GM12872 (cell line): ENCODE measurements around the gene SHC2.

Experiments used
- TF ChIP-seq, protein P1 (sequence below): IDR thresholded peaks from 3 replicates; pipeline ENCODE4 v1.5.1; 2011; ENCODE audit warnings: low read depth, mild to moderate bottlenecking, low read length, moderate library complexity; ENCODE audit not compliant: insufficient read depth

The SHC2 gene

DNA sequence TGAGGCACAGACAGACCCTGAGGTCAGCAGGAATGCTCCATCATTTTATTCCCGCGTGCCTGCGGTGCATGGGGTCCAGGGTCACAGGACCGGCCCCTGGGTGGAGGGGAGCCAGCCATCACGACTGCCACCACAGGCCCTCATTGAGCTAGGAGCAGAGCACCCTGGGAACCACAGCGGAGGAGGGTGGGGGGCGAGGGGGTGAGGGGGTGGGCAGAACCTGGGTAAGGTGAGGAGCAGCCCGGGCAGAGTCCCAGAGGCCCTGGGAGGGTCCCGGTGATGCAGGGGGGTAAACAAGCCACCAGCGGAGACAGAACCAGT is 34.2 kb upstream of the SHC2 start:
- TF ChIP-seq, protein P1, sequence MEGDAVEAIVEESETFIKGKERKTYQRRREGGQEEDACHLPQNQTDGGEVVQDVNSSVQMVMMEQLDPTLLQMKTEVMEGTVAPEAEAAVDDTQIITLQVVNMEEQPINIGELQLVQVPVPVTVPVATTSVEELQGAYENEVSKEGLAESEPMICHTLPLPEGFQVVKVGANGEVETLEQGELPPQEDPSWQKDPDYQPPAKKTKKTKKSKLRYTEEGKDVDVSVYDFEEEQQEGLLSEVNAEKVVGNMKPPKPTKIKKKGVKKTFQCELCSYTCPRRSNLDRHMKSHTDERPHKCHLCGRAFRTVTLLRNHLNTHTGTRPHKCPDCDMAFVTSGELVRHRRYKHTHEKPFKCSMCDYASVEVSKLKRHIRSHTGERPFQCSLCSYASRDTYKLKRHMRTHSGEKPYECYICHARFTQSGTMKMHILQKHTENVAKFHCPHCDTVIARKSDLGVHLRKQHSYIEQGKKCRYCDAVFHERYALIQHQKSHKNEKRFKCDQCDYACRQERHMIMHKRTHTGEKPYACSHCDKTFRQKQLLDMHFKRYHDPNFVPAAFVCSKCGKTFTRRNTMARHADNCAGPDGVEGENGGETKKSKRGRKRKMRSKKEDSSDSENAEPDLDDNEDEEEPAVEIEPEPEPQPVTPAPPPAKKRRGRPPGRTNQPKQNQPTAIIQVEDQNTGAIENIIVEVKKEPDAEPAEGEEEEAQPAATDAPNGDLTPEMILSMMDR = no peak

DNA sequence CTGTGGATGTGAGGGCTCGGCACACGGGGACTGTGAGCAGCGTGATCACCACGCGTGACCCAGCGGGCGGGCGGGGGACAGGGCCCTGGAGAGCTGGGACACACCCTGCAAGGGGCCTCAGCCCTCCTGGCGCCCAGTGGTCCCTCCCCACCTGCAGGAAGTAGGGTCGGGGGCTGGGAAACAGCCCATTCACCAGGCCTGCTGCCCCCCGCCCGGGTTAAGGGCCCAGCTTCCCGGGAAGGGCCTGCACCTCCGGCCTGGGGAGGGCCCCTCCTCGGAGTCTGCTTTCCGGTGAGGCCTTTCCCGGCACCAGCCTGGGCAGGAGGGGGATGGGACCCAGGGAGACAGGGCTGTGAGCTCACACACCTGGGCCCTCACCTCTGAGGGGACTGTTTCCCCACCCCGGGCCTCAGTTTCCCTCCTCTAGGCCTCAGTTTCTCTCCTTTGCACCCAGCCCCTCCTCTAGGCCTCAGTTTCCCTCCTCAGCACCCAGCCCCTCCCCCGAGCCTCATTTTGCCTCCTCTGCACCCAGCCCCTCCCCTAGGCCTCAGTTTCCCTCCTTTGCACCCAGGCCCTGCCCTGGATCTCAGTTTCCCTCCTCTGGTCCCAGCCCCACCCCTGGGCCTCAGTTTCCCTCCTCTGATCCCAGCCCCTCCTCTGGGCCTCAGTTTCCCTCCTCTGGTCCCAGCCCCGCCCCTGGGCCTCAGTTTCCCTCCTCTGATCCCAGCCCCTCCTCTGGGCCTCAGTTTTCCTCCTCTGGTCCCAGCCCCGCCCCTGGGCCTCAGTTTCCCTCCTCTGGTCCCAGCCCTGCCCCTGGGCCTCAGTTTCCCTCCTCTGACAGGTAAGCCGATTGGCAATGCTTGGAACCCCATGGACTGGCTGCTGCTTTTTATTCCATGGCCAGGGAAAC is 33.6 kb upstream of the SHC2 start:
- TF ChIP-seq, protein P1 = no peak

DNA sequence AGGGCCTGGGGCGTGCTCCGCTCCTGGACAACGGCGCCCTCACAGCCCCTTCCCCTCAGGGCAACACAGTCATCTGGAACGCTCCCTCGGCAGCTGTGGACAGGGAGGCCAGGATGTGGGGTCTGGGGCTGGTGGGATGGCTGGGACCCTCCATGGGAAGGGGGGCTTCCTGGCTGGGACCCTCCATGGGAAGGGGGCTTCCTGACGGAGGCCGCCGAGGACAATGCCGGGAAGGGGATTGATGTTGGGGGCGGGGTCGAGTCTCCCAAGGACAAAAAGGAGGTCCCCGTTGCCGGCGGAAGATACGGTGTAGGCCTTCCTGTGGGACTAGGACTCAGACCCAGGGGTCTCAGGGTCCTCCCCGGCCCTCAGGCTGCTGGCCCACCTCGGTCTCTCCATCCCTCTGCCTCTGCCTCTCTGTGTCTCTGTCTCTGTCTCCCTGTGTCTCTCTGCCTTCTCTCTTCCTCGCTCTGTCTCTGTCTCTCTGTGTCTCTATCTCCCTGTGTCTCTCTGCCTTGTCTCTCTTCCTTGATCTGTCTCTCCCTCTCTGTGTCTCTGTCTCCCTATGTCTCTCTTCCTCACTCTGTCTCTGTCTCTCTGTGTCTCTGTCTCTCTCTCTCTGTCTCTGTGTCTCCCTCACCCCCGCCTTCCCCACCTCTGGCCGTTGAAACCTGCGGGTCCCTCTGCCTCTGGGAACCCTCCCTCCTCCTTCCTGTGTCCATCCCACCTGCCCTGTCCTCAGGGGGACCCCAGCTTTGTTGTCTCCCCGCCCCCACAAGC is 32.7 kb upstream of the SHC2 start:
- TF ChIP-seq, protein P1 = no peak

DNA sequence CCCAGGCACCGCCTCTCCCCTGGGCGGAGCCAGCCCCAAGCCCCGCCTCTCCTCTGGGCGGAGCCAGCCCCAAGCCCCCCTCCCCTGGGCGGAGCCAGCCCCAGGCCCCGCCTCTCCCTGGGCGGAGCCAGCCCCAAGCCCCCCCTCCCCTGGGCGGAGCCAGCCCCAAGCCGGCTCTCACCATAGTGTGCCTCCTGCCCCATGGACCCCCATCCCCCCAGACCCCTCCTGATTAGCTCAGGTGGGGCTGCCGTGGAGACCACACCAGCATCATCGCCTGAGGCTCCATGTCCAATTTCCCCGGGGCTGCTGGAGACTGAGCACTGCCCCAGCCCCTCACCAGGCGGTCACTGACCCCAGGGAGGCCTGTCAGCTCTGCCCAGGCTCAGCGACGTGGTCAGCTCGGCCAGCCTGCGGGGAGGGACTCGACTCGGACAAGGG is 31.3 kb upstream of the SHC2 start:
- TF ChIP-seq, protein P1 = no peak

DNA sequence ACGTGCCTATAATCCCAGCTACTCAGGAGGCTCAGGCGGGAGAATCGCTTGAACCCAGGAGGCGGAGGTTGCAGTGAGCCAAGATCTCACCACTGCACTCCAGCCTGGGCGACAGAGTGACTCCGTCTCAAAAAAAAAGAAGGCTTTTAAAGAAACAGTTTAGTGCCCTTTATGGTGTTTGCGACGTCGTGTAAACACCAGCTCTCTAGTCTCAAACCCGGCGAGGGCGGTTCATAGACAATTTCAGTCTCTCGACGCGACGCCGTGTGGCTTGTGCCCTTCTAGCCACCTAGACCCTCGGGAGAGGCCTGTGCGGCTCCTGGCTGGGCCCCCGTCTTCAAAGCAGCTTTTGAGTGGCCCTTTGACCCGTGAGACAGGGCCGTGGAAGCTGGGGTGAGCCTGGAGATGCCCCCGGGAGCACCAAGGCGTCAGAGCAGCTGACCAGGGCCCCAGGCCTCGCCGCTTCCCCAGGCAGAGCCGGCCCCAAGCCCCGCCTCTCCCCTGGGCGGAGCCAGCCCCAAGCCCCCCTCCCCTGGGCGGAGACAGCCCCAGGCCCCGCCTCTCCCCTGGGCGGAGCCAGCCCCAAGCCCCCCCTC is 30.4 kb upstream of the SHC2 start:
- TF ChIP-seq, protein P1 = no peak

DNA sequence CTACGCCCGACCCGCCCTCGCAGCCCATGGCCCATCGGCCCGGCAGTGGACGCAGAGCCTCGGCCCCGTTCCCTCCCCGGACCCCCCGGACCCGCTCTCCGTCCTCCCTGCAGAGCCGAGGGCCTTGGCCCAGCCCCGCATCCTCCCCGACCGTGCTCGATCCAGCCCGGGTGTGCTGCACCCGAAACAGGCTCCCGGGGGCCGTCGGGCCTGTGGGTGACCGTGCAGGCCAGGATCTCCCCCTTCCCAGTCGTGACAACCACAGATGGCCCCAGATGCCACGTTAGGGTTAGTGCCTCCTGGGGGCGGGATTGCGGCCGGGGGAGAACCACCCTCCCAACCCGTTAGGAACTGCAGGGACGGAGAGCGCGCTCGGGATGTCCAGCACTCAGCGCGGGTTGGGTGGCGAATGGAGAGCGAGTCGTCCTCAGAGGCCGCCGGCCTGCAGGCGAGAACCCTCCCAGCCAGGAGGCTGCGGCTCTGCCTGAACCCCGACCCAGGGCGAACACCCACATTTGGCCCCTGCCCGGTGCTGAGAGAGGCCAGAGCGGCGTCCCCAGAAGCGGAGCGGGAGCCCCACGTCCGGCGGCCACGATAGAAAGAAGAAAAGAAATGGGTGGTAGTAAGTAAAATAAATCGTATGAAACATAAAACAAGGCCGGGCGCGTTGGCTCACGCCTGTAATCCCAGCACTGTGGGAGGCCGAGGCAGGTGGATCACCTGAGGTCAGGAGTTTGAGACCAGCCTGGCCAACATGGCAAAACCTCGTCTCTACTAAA is 28.8 kb upstream of the SHC2 start:
- TF ChIP-seq, protein P1 = no peak
